ENCODE data around the gene TNIK. TPM values are rescaled to one million over a fixed set of nuclear protein-coding genes. Genes with fewer than 3 reads are reported as not detected.

TNIK gene
- total RNA-seq, 1 donor from 2014 or later: 1.5 TPM

GRCh38 chr3:171011873-171012336, 448.3 kb downstream of the TNIK start:
- Mint-ChIP-seq H3K27me3 (ENCODE audit: unreplicated experiment) (no peaks in the 10 kb centered on the region), H3K4me3 (ENCODE audit: unreplicated experiment) (no peak overlapping the region), H3K9me3 (ENCODE audit: unreplicated experiment) (no peaks in the 10 kb centered on the region), H3K27ac (ENCODE audit: unreplicated experiment) (no peak overlapping the region), H3K4me1 (ENCODE audit: low read depth, unreplicated experiment) (no peaks in the 10 kb centered on the region), H3K36me3 (ENCODE audit: unreplicated experiment) (no peaks in the 10 kb centered on the region)
- TF ChIP-seq, protein P1, sequence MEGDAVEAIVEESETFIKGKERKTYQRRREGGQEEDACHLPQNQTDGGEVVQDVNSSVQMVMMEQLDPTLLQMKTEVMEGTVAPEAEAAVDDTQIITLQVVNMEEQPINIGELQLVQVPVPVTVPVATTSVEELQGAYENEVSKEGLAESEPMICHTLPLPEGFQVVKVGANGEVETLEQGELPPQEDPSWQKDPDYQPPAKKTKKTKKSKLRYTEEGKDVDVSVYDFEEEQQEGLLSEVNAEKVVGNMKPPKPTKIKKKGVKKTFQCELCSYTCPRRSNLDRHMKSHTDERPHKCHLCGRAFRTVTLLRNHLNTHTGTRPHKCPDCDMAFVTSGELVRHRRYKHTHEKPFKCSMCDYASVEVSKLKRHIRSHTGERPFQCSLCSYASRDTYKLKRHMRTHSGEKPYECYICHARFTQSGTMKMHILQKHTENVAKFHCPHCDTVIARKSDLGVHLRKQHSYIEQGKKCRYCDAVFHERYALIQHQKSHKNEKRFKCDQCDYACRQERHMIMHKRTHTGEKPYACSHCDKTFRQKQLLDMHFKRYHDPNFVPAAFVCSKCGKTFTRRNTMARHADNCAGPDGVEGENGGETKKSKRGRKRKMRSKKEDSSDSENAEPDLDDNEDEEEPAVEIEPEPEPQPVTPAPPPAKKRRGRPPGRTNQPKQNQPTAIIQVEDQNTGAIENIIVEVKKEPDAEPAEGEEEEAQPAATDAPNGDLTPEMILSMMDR (IDR thresholded peaks at IDR 0.05; ENCODE audit: partially characterized antibody, unreplicated experiment): no peak
- no peak for DNase-seq

Small RNA genes lying within 50 kb of the gene (microRNA-seq; reads per million reads assigned to microRNA genes)
- not detected for gene MIR569 (ENCODE audit: unreplicated experiment)

Data from glutamatergic neuron (in vitro differentiated cells).